ELR (cell line): ENCODE measurements around the gene SGO2.
"Not testable (repeated sequence)": the region's sequence is repeated elsewhere in the genome, so short reads cannot be mapped to it uniquely, and the experiment has no call there.

Experiments used
- DNase-seq: peaks from one replicate; pipeline ENCODE4 v3.0.0-alpha.2; 2015; ENCODE audit warnings: low read depth

Gene SGO2

GRCh38 chr2:200525066-200525465 lies 941 bp upstream of the SGO2 start:
- DNase-seq = no peak

DNA sequence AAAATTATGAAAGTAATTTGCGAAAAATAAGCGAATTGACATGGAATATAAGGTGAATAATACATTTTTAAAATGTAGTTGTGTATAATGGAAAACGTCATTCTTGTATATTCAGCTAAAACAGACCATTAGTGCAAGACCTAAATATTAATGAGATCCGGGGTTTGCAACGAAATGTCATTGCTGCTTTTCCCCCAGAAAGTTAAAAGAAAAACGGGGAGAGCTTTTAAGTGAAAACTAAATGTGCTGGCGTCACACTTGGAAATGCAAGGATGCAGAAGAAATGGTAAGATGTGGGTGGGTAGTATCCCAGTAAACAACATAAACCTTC lies 491 bp upstream of the SGO2 start:
- no peak for DNase-seq

GRCh38 chr2:200528228-200528627 lies 2.2 kb downstream of the SGO2 start:
- no peak for DNase-seq

- DNase-seq = no peak
Observed at GRCh38 chr2:200533754-200534153, 7.7 kb downstream of the SGO2 start.

GRCh38 chr2:200534572-200534971 lies 8.6 kb downstream of the SGO2 start:
- DNase-seq = no peak

DNA sequence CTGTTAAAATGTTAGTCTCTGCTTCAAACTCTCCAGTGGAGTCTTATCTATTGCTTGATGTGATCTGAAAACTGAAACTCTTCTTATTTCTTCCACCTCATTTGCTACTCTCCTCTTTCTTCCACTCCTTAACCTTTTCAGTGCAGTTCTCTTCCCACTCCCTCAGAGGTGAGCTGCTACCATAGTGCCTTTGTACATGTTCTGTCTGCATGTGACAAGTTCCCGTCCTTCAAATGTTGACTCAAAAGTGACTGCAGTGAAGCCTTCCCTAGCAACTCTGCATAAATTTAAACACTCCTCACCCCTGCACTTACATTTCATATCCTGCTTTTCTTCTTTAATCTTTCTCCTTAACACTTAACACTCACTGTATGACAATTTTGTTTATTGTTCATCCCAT lies 12.1 kb downstream of the SGO2 start:
- DNase-seq = no peak

- no peak for DNase-seq
Observed at GRCh38 chr2:200540793-200541192, 14.8 kb downstream of the SGO2 start.

GRCh38 chr2:200566596-200566995 lies 40.6 kb downstream of the SGO2 start:
- not testable (repeated sequence) for DNase-seq

GRCh38 chr2:200567932-200568331 lies 41.9 kb downstream of the SGO2 start:
- DNase-seq = no peak

- DNase-seq = peak; percentile 56
Observed at GRCh38 chr2:200575957-200576356, 50.0 kb downstream of the SGO2 start.

GRCh38 chr2:200577027-200577426 lies 51.0 kb downstream of the SGO2 start:
- DNase-seq = no peak

- DNase-seq = peak; percentile 64
Observed at GRCh38 chr2:200578778-200579177, 52.8 kb downstream of the SGO2 start.

DNA sequence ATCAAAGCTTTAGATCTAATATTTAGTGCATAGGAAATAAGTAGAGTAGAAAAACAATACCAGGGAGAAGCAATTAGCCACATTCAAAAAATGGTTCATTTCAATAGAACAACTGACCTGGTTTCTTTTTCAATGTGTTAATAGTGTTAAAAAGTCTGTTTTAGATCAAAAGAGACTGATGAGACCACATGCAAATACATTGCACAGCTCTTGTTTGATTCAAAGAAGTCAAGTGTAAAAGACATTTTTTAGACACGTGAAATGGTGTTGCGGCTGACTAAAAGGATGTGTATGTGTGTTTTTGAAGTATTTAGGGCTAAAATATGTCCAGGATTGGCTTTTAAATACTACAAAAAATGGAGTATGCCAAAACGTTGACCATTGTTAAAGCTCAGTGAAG lies 58.6 kb downstream of the SGO2 start:
- no peak for DNase-seq

DNA sequence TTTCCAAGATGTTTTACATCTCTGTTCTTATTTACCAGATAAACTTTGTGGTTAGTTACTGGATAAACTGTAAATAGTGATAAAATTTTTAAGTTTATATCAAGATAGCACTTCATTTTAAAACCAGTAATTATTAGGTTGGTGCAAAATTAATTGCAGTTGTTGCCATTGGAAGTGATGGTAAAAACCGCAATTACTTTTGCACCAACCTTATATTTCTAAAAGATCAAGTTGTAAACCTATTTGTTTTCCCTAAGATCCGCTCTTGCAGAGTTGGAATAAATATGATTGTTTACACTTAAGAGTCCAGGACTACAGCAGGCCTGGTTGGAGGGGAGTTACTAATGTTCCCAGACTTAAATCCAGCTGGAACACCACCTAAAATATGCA lies 59.3 kb downstream of the SGO2 start:
- no peak for DNase-seq

GRCh38 chr2:200585730-200586643 lies 60.0 kb downstream of the SGO2 start, which contains the start of gene AOX1:
TSS of gene AOX1 (plus strand) at chr2:200586014. CDS start at chr2:200586109, 95 bp downstream.
- peak; percentile 84 for DNase-seq

DNA sequence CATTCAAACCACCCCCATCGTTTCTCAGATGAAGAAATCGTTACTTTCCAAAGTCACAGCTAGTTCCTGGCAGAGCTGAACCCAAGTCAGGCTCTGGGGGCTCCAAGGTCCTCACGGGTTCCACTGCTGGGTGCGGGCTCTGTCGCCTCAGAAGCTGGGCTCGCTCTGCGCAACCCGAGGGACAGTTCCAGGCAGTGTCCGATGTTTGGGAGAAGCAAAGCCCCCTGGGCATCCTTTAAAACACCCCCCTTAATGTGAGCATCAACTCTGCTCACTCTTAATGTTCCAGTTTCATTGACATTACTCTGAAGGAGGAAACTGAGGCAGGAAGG lies 60.6 kb downstream of the SGO2 start:
- no peak for DNase-seq

- no peak for DNase-seq
Observed at GRCh38 chr2:200587007-200587616, 61.1 kb downstream of the SGO2 start.

DNA sequence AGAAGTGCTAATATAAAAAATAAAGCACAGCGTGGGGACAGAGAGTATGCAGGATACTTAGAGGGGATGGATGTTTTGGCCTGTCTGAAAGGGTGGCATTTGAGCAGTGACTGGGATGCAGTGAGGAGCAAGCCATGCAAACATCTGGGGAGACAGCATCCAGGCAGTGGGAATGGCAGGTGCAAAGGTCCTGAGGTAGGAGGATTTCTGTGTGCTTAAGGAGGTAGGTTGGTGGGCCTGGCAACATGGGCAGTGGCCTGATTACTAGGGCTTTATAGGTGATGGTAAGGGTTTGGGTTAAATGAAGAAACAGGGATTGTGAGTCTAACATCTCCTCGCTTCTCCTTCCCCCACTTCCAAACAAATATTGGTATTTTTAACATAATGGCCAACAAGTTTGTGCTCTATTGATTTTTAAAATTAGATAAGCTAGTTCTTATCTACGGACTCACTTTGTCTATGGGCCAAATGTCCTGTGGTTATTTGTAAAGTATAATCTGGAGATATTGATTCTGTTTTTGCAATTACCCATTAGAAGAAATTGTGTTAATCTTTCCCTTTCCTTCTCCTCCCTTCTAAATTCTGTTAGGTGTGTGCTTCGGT lies 62.2 kb downstream of the SGO2 start:
- no peak for DNase-seq

DNA sequence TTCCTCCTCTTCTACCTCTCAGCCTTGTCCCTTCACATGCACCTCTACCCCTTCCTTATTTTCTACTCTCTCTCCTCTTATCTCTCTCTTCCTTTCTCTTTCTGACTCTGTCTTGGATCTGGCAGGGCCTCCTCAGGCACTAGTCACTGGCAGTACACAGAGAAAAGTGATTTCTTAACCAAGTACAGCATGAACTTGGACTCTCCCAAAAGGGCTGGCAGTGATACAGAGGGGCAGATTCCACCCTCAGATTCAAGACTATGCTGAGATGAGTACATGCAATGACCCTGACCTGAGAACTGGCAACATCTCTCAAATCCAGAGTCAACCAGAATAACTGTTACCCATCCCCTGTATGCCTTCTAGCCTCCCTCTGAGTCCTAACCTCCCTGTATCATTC lies 64.1 kb downstream of the SGO2 start:
- DNase-seq = peak; percentile 29

- DNase-seq = no peak
Observed at GRCh38 chr2:200591308-200591707, 65.3 kb downstream of the SGO2 start.

GRCh38 chr2:200592406-200593075 lies 66.5 kb downstream of the SGO2 start:
- DNase-seq = peak; percentile 45

DNA sequence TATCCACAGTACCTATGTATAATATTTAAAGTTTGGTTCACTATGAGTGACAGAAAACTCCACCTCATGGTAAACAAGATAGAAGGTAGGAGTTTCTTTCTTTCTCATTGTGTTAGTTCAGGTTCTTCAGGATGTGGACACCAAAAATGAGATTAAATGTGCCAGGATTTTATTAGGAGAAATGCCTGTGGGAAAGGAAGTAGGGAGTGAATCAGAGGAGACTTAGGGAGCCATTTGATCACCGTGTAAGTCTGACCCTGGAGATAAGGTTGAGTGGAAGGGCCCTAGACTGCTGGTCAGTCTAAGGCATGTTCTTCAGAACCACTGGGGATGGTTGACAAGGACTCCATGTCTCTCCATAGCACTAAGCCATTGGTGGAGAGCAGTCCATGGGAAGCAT lies 67.9 kb downstream of the SGO2 start:
- DNase-seq = peak; percentile 40

DNA sequence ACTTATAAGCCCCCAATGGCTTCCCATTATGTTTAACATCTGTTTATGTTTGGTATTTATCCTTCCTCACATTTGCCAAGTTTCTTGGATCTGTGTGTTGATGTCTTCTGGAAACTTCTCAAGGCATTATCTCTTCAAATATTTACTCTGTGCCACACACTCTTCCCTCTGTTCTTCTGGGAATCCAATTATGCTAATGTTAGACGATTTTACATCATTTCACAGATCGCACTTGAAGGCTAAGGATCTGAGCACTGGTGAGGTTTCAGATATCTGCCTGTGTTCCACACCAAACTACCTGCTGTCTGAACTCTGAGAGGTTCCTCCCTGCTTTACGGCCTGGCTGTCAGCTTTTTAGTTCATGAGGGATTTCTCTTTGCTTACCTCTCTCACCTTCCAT lies 69.9 kb downstream of the SGO2 start:
- DNase-seq = no peak
